Right hindlimb (tissue), 1 donor: ENCODE results near the gene RSPO4.

ENCODE experiments used
- DNase-seq: peaks from one replicate; pipeline ENCODE4 v3.0.0-alpha.2; 2018

Gene RSPO4

DNA sequence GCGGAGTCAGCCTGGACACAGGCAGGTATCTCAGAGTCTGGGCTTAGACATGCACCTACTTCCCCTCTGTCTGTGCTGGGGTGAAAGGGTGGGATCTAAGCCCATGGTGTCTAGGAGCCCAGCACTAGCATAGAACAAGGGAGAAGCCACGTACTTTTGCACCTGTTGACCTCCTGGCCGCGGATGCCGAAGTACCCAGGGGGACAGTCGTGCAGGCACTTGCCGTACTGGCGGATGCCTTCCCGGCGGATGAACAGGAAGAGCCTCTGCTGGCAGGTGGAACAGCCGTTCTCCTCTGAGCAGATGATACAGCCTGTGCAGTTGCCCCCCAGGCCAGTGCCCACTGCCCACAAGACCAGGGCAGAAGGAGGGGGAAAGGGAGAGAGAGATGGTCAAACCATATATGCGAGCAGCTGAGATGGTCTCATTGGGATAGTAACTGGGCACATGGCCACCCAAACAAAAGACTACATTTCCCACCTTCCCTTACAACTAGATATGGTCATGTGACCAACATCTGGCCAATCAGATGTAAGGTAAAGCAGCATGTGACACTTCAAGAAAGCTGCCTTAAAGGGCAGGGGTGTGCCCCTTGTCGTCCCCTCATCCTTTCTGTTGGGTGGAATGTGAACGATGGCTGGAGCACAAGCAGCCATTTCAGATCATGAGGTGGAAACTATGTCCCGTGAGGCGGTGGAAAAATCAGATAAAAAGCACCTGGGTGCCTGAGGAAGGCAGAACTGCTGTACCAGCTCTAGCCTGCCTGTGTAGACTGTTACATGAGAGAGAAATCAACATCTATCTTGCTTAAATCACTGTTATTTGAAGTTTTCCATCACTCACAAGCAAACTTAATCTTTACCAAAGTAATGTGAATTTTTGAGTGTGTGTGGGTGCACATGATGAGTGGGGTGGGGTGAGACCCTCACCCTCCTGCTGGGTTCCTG lies 34.0 kb downstream of the RSPO4 start:
- DNase-seq = no peak

DNA sequence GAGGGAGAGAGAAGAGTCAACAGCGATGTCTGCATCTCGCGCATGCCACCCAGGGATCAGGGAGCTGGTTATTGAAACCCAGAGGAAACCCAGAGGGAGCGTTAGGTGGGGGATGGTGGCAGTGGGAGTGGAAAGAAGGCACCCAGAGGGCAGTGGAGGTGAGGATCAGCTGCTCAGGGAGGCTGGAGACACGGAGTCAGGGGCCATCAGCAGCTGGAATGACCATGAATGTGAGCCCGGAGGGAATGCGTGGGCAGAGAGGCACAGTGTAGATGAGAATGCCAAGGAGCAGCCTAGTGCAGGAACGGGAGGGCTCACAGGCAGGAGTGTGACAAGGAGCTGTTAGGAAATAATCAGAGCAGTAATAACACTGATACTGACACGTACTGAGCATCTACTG lies 36.2 kb downstream of the RSPO4 start:
- DNase-seq = no peak

DNA sequence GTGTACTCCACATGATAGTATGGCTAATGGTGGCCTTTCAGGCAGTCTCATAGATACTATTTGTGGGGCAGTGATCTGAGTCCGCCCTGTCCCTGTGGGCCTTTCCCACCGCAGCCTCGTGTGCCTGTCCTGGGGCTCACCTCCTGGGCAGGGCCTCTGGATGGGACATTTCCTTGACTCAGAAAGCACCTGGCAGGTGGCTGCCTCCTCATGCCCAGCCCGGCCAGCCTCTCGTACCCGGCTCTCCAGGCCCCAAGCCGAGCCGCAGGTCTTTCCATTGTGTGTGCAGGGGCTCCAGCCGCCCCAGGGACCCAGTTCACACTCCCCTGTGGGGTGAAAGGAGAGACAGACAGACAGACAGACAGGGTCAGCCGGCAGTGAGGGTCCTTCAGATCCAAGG lies 38.3 kb downstream of the RSPO4 start:
- DNase-seq = no peak

DNA sequence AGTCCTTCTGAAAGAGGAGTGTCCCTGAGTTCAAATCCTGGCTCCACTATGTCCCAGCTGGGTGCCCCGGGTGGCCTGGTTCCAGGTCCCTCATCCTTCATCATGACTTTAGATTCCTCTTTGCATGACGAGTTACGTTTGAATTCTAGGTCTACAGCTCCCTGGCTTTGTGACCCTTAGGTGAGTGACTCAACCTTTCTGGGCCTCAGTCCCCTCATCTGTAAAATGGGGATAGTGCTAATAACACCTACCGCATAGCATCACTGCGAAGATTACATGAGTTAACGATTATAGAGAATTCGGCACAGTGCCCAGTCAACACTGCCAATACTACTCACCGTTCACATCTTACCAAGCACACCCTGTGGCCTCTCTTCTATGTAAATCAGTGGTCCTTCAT lies 39.4 kb downstream of the RSPO4 start:
- DNase-seq = no peak

DNA sequence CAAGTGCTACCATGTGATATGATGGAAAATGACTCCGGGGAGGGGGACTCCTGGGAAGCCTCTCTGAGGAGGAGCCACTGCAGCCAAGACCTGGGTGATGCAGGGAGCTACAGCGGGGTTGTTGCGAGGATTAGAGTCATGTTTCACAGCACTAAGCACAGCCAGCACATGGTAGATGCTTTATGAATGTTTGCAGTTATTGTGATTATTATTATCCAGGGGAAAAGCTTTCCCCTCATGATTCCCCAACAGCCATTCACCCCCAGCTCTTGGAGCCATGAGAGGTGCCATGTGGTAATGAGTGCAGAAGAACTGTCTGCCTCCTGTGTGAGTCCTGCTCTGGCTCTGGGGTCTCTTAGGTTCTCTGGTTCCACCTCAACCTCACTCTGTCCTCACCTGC lies 39.9 kb downstream of the RSPO4 start:
- DNase-seq = no peak

DNA sequence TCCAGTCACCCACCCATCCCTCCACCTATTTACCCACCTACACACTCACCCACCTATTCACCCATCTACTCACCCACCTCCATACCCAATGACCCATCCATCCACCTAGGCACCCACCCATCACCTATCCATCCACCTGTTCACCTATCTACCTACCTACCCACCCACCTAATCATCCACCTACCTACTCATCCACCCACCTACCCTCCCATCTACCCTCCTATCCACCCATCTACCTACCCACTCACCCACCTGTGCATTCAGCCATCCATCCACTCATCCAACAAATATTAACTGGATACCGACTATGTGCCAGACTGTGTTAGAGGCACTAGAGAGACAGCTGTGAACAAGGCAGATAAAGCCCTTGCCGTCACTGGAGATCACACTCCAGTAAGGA lies 40.3 kb downstream of the RSPO4 start:
- DNase-seq = no peak

DNA sequence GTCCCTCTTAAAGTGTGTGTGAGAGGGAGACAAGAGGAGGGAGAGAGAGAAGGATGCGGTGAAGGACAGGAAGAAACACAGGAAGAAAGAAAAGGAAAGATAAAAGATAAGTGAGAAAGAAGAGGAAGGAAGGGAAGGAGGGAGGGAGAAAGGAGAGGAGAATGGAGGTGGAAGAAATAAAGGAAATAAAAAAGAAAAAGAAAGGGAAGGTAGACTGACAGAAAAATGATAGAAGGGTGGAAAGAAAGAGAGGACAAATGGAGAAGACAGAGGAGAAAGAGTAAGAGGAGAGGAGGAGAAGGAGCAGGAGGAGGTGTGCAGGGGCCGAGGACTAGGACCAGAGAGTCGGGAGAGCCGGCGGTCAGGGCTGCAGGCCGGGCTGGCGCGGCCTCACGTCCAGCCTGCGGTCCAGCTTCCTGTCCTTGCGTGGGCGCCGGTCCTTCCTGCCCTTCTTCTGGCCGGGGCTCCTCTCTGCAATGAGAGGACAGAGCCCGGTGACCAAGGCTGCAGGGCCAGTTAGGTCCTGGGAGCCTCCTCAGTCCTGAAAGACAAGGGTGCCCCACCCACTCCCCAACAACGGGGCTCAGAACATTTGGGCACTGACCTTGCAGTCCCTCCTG lies 42.0 kb downstream of the RSPO4 start:
- no peak for DNase-seq

DNA sequence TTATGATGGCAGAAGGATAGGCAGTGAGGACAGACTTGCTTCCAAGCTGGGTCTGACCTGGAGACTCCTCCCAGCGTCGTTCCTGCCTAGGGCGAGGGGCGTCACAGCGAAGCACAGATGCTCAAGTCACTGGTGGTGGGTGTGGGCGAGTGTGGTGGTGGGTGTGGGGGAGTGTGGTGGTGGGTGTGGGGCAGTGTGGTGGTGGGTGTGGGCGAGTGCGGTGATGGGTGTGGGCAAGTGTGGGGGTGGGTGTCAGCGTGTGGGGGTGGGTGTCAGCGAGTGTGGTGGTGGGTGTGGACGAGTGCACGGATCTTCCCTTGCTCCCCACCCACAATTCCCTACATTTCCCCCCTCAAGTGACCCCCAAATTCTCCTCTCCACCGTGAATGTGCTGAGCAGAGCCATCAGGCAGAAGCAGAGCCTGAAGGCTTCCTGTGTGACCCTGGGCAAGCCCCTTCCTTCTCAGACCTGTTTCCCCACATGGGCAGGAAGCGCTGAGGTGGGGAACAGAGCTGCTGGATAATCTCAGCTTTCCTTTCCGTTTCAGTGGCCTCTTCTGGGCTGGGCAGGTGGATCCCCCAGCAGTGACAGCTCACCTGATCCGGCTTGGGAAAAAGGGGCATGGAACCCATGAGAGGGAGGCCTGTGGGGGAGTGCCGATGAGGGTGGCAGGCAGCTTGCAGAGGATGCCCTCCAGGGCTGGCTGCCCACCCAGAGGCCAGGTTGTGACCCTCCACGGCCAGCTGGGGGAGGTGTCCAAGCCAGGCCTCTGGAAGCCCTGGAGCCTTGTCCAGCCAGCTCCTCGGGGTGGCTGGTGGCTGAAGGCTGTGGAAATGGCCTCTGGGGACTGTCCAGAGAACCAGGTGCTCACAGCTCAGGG lies 42.9 kb downstream of the RSPO4 start:
- no peak for DNase-seq

DNA sequence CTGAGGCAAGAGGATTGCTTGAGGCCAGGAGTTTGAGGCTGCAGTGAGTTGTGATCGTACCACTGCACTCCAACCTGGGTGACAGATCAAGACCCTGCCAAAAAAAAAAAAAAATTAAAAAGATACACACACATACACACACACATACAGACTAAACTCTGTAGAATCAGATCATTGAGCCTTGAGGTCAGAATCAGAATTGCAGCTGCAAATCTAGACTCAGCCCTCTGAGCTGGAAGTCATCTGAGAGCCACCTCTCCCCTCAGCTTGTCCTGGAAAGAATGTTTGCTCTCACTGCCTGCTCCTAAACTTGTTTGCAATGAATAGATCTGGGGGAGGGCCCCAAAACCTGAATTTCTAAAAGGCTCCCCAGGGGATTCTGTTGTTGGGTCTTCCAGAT lies 44.6 kb downstream of the RSPO4 start:
- DNase-seq = no peak

DNA sequence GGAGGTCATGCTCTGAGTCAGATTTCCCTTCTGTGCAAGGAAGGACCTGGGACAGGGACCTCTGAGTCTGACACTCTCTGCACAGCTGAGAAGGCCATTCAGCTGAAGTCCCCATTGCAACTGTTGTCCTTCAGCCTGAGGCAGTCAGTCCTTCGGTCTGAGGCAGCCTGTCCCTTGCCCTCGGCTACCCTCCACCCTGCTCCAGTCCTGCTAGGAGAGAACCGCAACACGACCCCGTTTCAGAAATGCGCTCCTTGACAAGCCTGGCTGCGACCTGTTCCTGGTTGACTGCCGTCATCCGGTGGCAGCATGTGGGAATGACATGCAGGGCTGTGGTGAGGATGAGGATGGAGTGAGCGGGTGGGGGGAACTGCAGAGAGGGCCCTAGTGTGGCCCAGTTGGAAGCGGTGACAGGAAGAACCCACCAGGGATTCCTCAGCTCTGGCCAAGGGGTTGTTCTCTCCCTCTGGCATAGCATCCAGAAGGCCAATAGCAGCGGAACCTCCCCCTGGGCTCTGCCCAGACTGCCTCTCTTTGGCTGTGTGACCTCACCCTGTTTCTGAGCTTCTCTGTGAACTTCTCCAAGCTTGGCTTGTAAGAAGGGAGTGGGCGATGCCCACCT lies 45.7 kb downstream of the RSPO4 start:
- DNase-seq = peak; percentile 72

DNA sequence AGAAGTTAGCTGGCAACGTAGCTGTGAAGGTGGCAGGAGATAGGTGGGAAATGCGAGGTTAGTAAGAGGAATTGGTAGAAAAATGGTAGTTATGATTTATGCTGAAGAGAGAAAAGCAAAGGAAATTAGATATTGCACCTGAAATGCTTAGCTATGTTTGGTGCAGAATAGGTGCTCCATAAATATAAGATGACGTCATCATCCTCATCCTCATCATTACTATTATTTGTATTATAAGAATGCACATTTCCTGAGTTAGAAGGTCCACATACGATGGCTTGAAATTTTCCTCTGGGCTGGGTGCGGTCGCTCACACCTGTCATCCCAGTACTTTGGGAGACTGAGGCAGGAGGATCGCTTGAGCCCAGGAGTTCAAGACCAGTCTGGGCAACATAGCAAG lies 46.5 kb downstream of the RSPO4 start:
- no peak for DNase-seq

DNA sequence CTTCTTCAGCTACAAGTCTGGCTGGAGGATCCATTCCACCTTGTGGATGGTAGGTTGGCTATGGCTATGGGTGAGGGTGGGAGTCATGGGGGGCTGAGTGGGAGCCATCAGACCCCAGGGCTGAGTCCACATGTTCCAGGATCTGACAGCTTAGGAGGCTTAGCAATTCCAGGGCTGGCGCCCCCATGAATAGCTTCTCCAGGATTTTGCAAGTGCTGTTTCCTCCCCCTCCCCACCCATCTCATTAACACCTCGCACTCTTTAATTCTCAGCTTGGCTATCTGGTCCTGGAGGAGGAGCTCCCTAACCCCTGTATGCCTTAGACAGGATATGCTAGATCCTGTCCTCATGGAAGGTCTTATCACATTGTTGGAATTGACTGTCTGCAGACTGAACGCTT lies 47.0 kb downstream of the RSPO4 start:
- no peak for DNase-seq

DNA sequence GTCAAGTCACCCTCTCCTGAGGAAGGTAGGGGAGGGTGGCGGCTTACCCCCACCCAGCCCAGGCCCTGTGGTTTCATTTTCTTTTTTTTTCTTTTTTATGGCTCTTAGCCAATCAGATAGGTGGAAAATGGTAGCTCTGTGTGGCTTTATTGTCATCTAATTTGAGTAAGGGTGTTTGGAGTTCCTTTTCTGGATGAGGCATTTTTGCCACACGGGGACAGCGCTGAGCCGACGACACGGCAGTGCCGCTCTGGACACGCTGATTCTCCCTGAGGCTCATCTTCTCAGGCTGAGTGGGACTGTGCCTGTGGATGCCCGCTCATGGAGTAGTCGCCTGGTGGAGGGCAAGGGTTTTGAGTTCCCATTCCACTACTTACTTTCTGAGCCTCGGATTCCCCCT lies 48.4 kb downstream of the RSPO4 start:
- DNase-seq = no peak

DNA sequence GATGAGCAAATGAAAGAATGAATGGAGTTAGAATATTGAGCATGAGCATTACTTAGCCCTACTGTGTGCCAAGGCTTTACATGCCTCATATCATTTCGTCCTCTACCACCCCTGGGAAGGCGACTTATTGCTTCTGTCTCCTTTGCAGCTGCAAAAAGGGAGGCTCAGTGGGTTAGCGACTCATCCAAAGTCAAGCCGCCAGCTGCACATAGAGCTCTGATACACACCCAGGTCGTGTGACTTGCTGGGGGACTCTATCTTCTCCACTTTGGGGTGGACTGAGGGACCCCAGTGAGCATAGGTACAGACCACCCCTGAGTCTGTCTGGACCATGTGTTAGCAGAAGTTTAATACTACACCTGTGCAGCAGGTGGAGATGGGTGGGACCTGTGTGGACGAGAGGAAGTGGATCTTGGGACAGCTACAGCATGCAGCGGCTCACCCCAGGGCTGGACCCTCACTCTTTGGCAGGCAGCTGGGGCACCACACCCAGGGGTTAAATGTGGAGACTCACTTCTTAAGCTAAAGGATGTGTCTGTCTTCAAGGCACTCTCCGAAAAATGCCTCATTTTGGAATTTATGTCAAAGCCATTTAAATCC lies 49.8 kb downstream of the RSPO4 start:
- no peak for DNase-seq

DNA sequence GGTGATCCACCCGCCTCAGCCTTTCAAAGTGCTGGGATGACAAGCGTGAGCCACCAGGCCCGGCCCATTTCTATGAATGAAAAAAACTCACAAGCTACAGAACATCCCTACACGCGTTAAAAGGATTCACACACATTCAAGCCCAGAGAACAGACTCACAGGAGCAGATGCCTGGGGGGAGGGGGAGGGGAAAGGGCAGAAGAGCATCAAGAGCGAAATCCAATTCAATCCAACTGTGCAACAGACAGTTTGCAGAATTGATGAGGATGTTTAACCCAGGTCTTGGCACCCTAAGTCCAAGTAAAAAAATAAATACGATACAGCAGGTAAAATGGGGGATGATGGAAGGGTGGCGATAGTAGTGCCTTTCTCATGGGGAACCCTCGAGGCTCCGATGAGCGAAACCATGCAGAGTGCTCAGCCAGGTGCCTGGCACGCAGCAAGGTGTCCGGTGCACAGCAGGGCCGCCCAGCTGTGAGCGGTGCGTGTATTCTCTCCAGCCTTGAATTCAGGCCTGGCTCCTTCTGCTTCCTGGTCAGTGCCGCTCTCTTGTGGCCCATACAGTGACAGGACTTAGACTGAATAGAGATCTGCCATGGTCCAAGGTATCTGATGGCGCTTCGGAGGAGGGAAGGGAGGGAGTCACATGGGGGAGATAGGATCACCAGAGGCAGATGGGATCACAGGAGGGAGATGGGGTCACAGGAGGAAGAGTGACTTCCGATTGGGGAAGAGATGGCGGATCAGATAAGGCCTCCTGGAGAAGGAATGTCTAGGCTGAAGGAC lies 50.5 kb downstream of the RSPO4 start:
- DNase-seq = no peak

DNA sequence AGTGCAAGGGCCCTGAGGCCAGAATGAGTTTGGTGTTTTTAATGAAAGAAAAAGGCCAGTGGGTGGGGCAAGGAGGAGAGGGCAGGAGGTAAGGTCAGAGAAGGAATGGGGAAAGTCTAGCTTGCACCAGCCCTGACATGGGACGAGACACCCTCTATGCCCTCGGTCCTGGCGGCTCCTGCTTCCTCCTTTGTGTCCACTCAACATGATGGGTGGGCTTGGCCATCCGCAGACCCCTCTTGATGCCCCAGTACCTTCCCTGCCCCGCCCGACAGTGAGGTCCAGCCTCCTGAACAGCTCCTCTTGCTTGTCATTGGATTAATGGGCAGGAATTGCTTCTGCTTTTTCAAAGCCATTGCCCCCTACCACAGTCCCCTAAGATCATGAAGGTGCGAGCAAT lies 52.4 kb downstream of the RSPO4 start:
- no peak for DNase-seq

DNA sequence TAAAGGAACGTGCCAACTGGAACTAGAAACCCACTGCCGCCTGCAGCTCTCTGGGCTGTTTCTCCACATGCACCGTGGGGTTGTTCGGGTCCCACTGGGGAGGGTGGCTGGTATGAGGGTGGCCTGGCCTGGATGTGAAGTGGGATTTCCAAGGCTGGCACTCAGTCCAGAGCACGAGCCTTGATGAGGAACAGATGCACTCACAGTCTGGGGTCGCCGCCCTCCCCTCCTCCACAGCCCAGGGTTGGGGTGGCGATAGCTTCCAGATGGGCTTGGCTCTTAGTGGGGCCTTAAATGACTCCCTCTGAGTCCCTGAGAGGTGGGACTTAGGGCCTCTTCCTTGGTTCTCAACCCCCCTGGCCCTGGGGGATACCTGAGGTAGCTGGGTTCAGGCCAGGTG lies 55.3 kb downstream of the RSPO4 start:
- DNase-seq = no peak

DNA sequence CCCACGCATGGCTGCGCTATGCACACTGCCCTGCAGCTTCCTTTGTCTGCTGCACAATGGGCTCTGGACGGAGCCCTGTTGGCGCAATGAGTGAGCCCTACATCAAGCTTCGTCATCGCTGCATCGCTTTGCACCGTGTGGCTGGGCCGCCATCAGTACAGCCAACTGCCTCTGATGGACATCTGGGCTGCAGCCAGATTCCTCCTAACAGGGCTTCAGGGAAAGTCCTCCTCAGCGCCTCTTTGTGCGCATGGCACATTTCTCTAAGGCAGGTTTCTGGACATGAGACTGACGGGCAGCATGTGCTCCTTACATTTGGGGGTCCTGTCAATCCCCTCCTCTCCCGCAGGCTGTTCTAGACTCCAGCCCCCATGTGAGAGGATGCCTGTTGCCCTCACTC lies 56.3 kb downstream of the RSPO4 start:
- no peak for DNase-seq

DNA sequence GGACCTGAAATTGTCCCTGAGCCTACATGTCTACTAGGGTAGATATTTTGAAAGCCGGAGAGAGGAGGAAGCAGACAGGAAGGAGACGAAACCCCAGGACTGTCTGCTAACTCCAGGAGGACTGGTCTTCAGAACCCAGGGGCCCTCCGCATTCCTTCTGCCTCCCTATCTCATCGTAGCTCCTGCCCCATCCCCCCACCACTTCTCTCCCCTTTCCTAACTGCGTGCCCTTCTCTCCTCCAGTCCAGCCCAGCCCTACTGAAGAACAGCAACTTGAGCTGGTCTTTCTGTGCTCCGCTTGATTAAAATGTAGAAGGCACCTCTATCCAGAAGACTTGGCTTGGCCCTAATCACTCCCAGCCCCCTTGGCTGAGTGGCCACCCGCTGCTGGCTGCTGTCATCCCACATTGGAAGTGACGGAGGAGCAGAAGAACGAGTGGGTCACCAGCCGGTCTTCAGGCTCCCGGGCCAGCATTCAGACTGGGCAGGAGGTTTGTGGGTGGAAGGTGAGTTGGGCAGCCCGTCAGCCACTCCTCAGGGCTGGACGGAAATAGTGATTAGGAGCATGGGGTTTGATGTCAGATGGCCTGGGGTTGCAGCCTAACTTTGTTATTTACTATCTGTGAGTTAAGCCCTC lies 57.2 kb downstream of the RSPO4 start:
- no peak for DNase-seq

DNA sequence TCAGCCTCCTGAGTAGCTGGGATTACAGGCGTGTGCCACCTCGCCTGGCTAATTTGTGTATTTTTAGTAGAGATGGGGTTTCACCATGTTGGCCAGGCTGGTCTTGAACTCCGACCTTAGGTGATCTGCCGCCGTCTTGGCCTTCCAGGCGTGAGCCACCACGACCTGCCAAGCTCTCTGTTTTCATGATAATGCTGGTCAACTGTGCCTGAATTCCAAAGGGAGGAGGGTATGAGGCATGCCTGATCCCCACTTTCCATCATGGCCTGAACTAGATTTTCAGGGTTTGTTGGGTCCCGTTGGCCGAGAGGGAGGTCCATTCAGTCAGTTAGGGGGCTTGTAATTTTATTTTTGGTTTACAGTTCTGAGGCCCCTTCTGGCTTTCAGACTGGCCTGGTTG lies 58.0 kb downstream of the RSPO4 start:
- no peak for DNase-seq

DNA sequence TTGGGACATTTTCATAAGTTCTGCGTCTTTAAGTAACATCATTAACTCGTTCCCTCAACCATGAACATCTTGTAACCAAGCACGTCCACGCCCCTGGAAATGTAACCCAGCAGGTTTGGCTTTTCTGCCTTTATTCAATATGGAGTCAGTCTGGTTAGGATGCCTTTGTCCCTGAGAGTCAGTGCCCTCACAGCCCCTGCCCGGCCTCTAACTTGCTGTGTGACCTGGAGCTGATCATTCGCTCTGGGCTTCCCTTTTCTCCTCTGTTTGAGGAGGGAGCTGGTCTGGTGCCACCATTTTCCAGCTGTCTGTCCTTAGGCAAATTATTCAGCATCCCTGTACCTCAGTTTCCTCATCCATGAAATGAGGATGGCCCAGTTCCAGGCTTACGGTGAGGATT lies 59.5 kb downstream of the RSPO4 start:
- no peak for DNase-seq
